CD4-positive, alpha-beta memory T cell (primary cell): ENCODE measurements around the gene BICC1. TPM values are rescaled to one million over a fixed set of nuclear protein-coding genes. Genes with fewer than 3 reads are reported as not detected.

ENCODE experiments used
- CTCF ChIA-PET: fragments of 350-600 bp; sonication (Branson Sonifier 250); formaldehyde crosslinking; loops from one replicate; lab custom pipeline; 2021; ENCODE audit warnings: inconsistent platforms; ENCODE audit not compliant: partially characterized antibody; lab: Charles Lee
- POLR2A ChIA-PET: fragments of 350-600 bp; sonication (Branson Sonifier 250); formaldehyde crosslinking; loops from one replicate; lab custom pipeline; 2021; ENCODE audit not compliant: partially characterized antibody; lab: Charles Lee
- DNase-seq, 5 donors: peaks; one replicate each; pipeline versions ENCODE4 v3.0.0 to v3.0.0-alpha.2; 2020 to 2022; ENCODE audit warnings: mixed read lengths in 1 of 5
- H3K27ac ChIP-seq: one replicate; pipeline ENCODE4 v1.7.0; 2013; ENCODE audit warnings: low read depth, low read length
- H3K27me3 ChIP-seq: 2 replicates; pipeline ENCODE4 v1.7.0; 2013; ENCODE audit warnings: mild to moderate bottlenecking, low read length, moderate library complexity; ENCODE audit not compliant: insufficient read depth
- H3K36me3 ChIP-seq: 2 replicates; pipeline ENCODE4 v1.7.0; 2013; ENCODE audit warnings: mild to moderate bottlenecking, low read length, moderate library complexity; ENCODE audit not compliant: insufficient read depth
- H3K4me1 ChIP-seq: 2 replicates; pipeline ENCODE4 v1.7.0; 2013; ENCODE audit warnings: mild to moderate bottlenecking, low read length, moderate library complexity; ENCODE audit not compliant: insufficient read depth
- H3K4me3 ChIP-seq, 2 donors: one replicate each; pipeline ENCODE4 v1.7.0; 2013; ENCODE audit warnings: low read length in 2 of 2, mild to moderate bottlenecking in 1 of 2
- H3K9me3 ChIP-seq, 2 donors: one replicate each; pipeline ENCODE4 v1.7.0; 2013; ENCODE audit warnings: low read length in 2 of 2, control low read depth in 1 of 2; ENCODE audit not compliant: control insufficient read depth in 1 of 2
- H3K27ac Mint-ChIP-seq, 7 donors: one replicate each; pipeline ENCODE4 v1.8.0; 2020 to 2021; ENCODE audit warnings: mixed read lengths in 7 of 7, mild to moderate bottlenecking in 6 of 7, inconsistent platforms in 3 of 7, moderate library complexity in 3 of 7
- H3K27me3 Mint-ChIP-seq, 2 donors: one replicate each; pipeline ENCODE4 v1.8.0; 2020 to 2021; ENCODE audit warnings: mixed read lengths in 2 of 2
- H3K36me3 Mint-ChIP-seq, 2 donors: one replicate each; pipeline ENCODE4 v1.8.0; 2020 to 2021; ENCODE audit warnings: mixed read lengths in 2 of 2, inconsistent platforms in 1 of 2, mild to moderate bottlenecking in 1 of 2
- H3K4me1 Mint-ChIP-seq, 4 donors: one replicate each; pipeline ENCODE4 v1.8.0; 2020 to 2021; ENCODE audit warnings: mixed read lengths in 4 of 4, mild to moderate bottlenecking in 1 of 4
- H3K4me3 Mint-ChIP-seq, 8 donors: one replicate each; pipeline ENCODE4 v1.8.0; 2020 to 2021; ENCODE audit warnings: mixed read lengths in 8 of 8, mild to moderate bottlenecking in 7 of 8, moderate library complexity in 6 of 8, inconsistent platforms in 3 of 8
- H3K9me3 Mint-ChIP-seq, 8 donors: one replicate each; pipeline ENCODE4 v1.8.0; 2020 to 2021; ENCODE audit warnings: mixed read lengths in 8 of 8, mild to moderate bottlenecking in 5 of 8, inconsistent platforms in 3 of 8, moderate library complexity in 1 of 8
- intact Hi-C: fragments of 100-400 bp; cut with micrococcal nuclease; formaldehyde crosslinking; loops from one replicate; pipeline ENCODE4 v1.15.1; 2023
- polyA plus RNA-seq, 2 donors: library from polyadenylated mRNA; unstranded; fragments of 300-500 nt; fragmentation: Illumina TruSeq; gene quantifications; one replicate each; pipeline ENCODE4 v1.2.3, GENCODE V29; 2021
- total RNA-seq, 2 experiments: library from RNA; stranded (reverse); gene quantifications; one replicate each; pipeline ENCODE4 v1.2.3, GENCODE V29; 2021

BICC1 gene
- total and polyA plus RNA-seq, 4 experiments from 2014 or later = not detected

DNA sequence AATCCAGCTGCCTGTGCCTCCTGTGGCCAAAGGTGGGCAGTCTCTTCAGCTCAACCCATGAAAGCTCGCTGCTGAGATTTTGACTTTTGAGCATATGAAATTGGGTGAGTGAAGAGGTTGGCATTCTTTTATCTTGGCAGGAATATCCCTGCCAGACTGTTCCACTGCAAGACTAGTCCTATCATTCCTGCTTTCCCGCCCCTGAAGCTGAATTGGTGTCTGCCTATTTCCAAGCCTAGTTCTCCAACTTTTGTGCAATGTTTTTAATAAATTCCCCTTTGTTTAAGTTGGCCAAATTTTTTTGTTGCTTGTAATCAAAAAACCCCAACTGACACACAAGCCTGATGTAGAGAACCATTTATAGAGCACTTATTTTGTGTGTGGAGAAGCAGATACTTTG is 34.8 kb upstream of the BICC1 start:
- Mint-ChIP-seq H3K4me1 (no peaks in the 10 kb centered on the region), H3K27me3 (peaks cover 11 to 12% of the 10 kb centered on the region in 2 donors), H3K27ac (no peak overlapping the region), H3K9me3 (peaks cover 0 to 2% (median 0%) of the 10 kb centered on the region in 8 donors), H3K36me3 (no peaks in the 10 kb centered on the region), H3K4me3 (no peak overlapping the region)
- no peaks in the 10 kb centered on the region for H3K36me3 ChIP-seq
- ChIA-PET CTCF (no interaction called here), POLR2A (no interaction called here)
- intact Hi-C loops = no loop called here
- H3K4me3 ChIP-seq = no peak overlapping the region
- no peaks in the 10 kb centered on the region for H3K27me3 ChIP-seq
- H3K27ac ChIP-seq = no peak overlapping the region
- no peaks in the 10 kb centered on the region for H3K9me3 ChIP-seq
- no peak for DNase-seq
- no peaks in the 10 kb centered on the region for H3K4me1 ChIP-seq

GRCh38 chr10:58479045-58479444 is 33.6 kb upstream of the BICC1 start:
- H3K4me1 Mint-ChIP-seq = no peaks in the 10 kb centered on the region

GRCh38 chr10:58480321-58480720 is 32.4 kb upstream of the BICC1 start:
- H3K4me3 Mint-ChIP-seq = no peak overlapping the region

More at GRCh38 chr10:58479045-58479444, 33.6 kb upstream of the BICC1 start:
- intact Hi-C loops = no loop called here
- H3K36me3 ChIP-seq = no peaks in the 10 kb centered on the region
- no peaks in the 10 kb centered on the region for H3K9me3 ChIP-seq
- CTCF ChIA-PET = no interaction called here
- H3K27ac ChIP-seq = no peak overlapping the region
- H3K4me1 ChIP-seq = no peaks in the 10 kb centered on the region
- DNase-seq = no peak
- H3K9me3 Mint-ChIP-seq = peaks cover 0 to 2% (median 0%) of the 10 kb centered on the region in 8 donors
- no peak overlapping the region for H3K4me3 ChIP-seq
- H3K27me3 Mint-ChIP-seq = peaks cover 12 to 14% of the 10 kb centered on the region in 2 donors
- POLR2A ChIA-PET = no interaction called here
- H3K27me3 ChIP-seq = no peaks in the 10 kb centered on the region
- H3K4me3 Mint-ChIP-seq = no peak overlapping the region
- no peaks in the 10 kb centered on the region for H3K36me3 Mint-ChIP-seq
- H3K27ac Mint-ChIP-seq = no peak overlapping the region

GRCh38 chr10:58481569-58482109 is 31.0 kb upstream of the BICC1 start:
- Mint-ChIP-seq H3K27ac (no peak overlapping the region), H3K4me3 (no peak overlapping the region), H3K36me3 (no peaks in the 10 kb centered on the region), H3K9me3 (peaks cover 0 to 2% (median 0%) of the 10 kb centered on the region in 8 donors), H3K27me3 (peaks cover 10% of the 10 kb centered on the region in 2 donors), H3K4me1 (no peaks in the 10 kb centered on the region)
- intact Hi-C loops = no loop called here
- ChIA-PET POLR2A (no interaction called here), CTCF (no interaction called here)
- Histone ChIP-seq H3K27me3 (no peaks in the 10 kb centered on the region), H3K4me1 (no peaks in the 10 kb centered on the region), H3K27ac (no peak overlapping the region), H3K4me3 (no peak overlapping the region), H3K36me3 (no peaks in the 10 kb centered on the region), H3K9me3 (no peaks in the 10 kb centered on the region)
- no peak for DNase-seq

More at GRCh38 chr10:58480321-58480720, 32.4 kb upstream of the BICC1 start:
- Histone ChIP-seq H3K4me1 (no peaks in the 10 kb centered on the region), H3K27ac (no peak overlapping the region), H3K4me3 (no peak overlapping the region), H3K27me3 (no peaks in the 10 kb centered on the region), H3K9me3 (no peaks in the 10 kb centered on the region), H3K36me3 (no peaks in the 10 kb centered on the region)
- Mint-ChIP-seq H3K9me3 (peaks cover 0 to 2% (median 0%) of the 10 kb centered on the region in 8 donors), H3K4me1 (no peaks in the 10 kb centered on the region), H3K27ac (no peak overlapping the region), H3K36me3 (no peaks in the 10 kb centered on the region), H3K27me3 (peaks cover 10 to 12% of the 10 kb centered on the region in 2 donors)
- no peak for DNase-seq
- POLR2A ChIA-PET = no interaction called here
- intact Hi-C loops = no loop called here
- CTCF ChIA-PET = no interaction called here

- H3K36me3 Mint-ChIP-seq = no peaks in the 10 kb centered on the region
- CTCF ChIA-PET = no interaction called here
- no peak overlapping the region for H3K27ac Mint-ChIP-seq
- no peaks in the 10 kb centered on the region for H3K36me3 ChIP-seq
- no peaks in the 10 kb centered on the region for H3K27me3 ChIP-seq
- H3K4me1 Mint-ChIP-seq = no peaks in the 10 kb centered on the region
- H3K9me3 Mint-ChIP-seq = no peaks in the 10 kb centered on the region
- peaks cover 3 to 4% of the 10 kb centered on the region in 2 donors for H3K27me3 Mint-ChIP-seq
- no peak overlapping the region for H3K27ac ChIP-seq
- no peaks in the 10 kb centered on the region for H3K9me3 ChIP-seq
- no peaks in the 10 kb centered on the region for H3K4me1 ChIP-seq
- intact Hi-C loops = no loop called here
- POLR2A ChIA-PET = no interaction called here
- H3K4me3 ChIP-seq = no peak overlapping the region
- no peak overlapping the region for H3K4me3 Mint-ChIP-seq
- DNase-seq = no peak
These were observed 25.9 kb upstream of the BICC1 start for GRCh38 chr10:58486821-58487220.

GRCh38 chr10:58488921-58489320 is 23.8 kb upstream of the BICC1 start:
- Histone ChIP-seq H3K27ac (no peak overlapping the region), H3K27me3 (no peaks in the 10 kb centered on the region), H3K36me3 (no peaks in the 10 kb centered on the region), H3K4me3 (no peak overlapping the region), H3K4me1 (no peaks in the 10 kb centered on the region), H3K9me3 (no peaks in the 10 kb centered on the region)
- Mint-ChIP-seq H3K27ac (no peak overlapping the region), H3K27me3 (peaks cover 1% of the 10 kb centered on the region in 2 donors), H3K9me3 (no peaks in the 10 kb centered on the region), H3K36me3 (no peaks in the 10 kb centered on the region), H3K4me1 (no peaks in the 10 kb centered on the region), H3K4me3 (no peak overlapping the region)
- ChIA-PET CTCF (no interaction called here), POLR2A (no interaction called here)
- DNase-seq = no peak
- intact Hi-C loops = no loop called here

DNA sequence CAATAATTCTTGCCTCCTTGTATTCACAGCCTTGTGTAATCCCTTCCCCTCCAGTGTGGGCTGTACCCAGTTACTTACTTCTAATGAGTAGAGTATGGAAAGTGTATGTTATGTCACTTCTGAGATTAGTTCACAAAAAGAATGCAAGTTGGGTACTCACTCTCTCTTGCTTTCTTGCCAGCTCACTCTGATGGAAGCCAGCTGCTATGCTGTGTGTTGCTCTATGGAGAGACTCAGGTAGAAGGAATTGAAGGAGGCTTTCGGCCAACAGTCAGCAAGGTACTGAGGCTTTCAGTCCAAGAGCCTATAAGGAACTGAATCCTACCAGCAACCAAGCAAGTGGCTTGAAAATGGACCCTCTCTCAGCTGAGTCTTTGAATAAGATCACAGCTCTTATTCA is 9.7 kb upstream of the BICC1 start:
- intact Hi-C loops = no loop called here
- H3K9me3 ChIP-seq = no peaks in the 10 kb centered on the region
- DNase-seq = no peak
- Mint-ChIP-seq H3K4me3 (no peak overlapping the region), H3K36me3 (no peaks in the 10 kb centered on the region), H3K27me3 (peaks cover 12% of the 10 kb centered on the region in 2 donors), H3K9me3 (peaks cover 0 to 1% (median 0%) of the 10 kb centered on the region in 8 donors), H3K4me1 (no peaks in the 10 kb centered on the region), H3K27ac (no peak overlapping the region)
- POLR2A ChIA-PET = no interaction called here
- no peak overlapping the region for H3K4me3 ChIP-seq
- no peaks in the 10 kb centered on the region for H3K27me3 ChIP-seq
- CTCF ChIA-PET = no interaction called here
- H3K4me1 ChIP-seq = no peaks in the 10 kb centered on the region
- H3K27ac ChIP-seq = no peak overlapping the region
- no peaks in the 10 kb centered on the region for H3K36me3 ChIP-seq
